NCI-H2227 (cell line): Measurements from ENCODE around the gene ZBTB8B.
"Not testable (repeated sequence)": the region's sequence is repeated elsewhere in the genome, so short reads cannot be mapped to it uniquely, and the experiment has no call there.

Experiments used
- DNase-seq: peaks from one replicate; lab custom pipeline; 2025; ENCODE audit not compliant: unreplicated experiment; lab: John Stamatoyannopoulos, UW

The ZBTB8B gene

GRCh38 chr1:32468791-32469190 lies 3.9 kb downstream of the ZBTB8B start:
- DNase-seq = no peak

- no peak for DNase-seq
Observed at GRCh38 chr1:32470431-32470830, 5.6 kb downstream of the ZBTB8B start.

- no peak for DNase-seq
Observed at GRCh38 chr1:32470991-32471694, 6.3 kb downstream of the ZBTB8B start.

- no peak for DNase-seq
Observed at GRCh38 chr1:32471695-32472362, 7.0 kb downstream of the ZBTB8B start.

- not testable (repeated sequence) for DNase-seq
Observed at GRCh38 chr1:32472966-32473365, 8.1 kb downstream of the ZBTB8B start.

- DNase-seq = no peak
Observed at GRCh38 chr1:32474954-32475353, 10.1 kb downstream of the ZBTB8B start.

- no peak for DNase-seq
Observed at GRCh38 chr1:32480003-32480402, 15.1 kb downstream of the ZBTB8B start.

GRCh38 chr1:32480761-32481160 lies 15.9 kb downstream of the ZBTB8B start:
- DNase-seq = no peak

- DNase-seq = not testable (repeated sequence)
Observed at GRCh38 chr1:32481788-32482187, 16.9 kb downstream of the ZBTB8B start.

- DNase-seq = no peak
Observed at GRCh38 chr1:32485554-32486255, 20.8 kb downstream of the ZBTB8B start.

- DNase-seq = peak; percentile 23
Observed at GRCh38 chr1:32486463-32487113, 21.7 kb downstream of the ZBTB8B start.

- no peak for DNase-seq
Observed at GRCh38 chr1:32487182-32487581, 22.3 kb downstream of the ZBTB8B start.

GRCh38 chr1:32489774-32490454 lies 25.0 kb downstream of the ZBTB8B start:
- DNase-seq = no peak

- no peak for DNase-seq
Observed at GRCh38 chr1:32491386-32491785, 26.5 kb downstream of the ZBTB8B start.

- no peak for DNase-seq
Observed at GRCh38 chr1:32494196-32494595, 29.3 kb downstream of the ZBTB8B start.

- DNase-seq = no peak
Observed at GRCh38 chr1:32494711-32495337, 30.0 kb downstream of the ZBTB8B start.

GRCh38 chr1:32496127-32496526 lies 31.3 kb downstream of the ZBTB8B start:
- DNase-seq = no peak

- DNase-seq = no peak
Observed at GRCh38 chr1:32498751-32499150, 33.9 kb downstream of the ZBTB8B start.

GRCh38 chr1:32500387-32501209 lies 35.7 kb downstream of the ZBTB8B start:
- DNase-seq = peak; percentile 87

- DNase-seq = no peak
Observed at GRCh38 chr1:32501865-32502264, 37.0 kb downstream of the ZBTB8B start.
